GM12875 (cell line): ENCODE measurements around the gene CLTRN.

Source experiments
- H3K4me3 ChIP-seq: one replicate; pipeline ENCODE4 v1.5.1; 2011; ENCODE audit warnings: low read depth, low read length, control low read depth
- CTCF ChIP-seq: IDR thresholded peaks from 2 replicates; pipeline ENCODE4 v1.5.1; 2011; ENCODE audit warnings: low read depth, mild to moderate bottlenecking, control low read depth, inconsistent platforms, low read length, moderate library complexity, borderline replicate concordance; ENCODE audit not compliant: insufficient read depth

CLTRN gene

GRCh38 chrX:15646543-15646942 lies 18.1 kb downstream of the CLTRN start:
- H3K4me3 ChIP-seq, result no peak overlapping the region
- no peak for TF ChIP-seq CTCF

GRCh38 chrX:15646031-15646430 lies 18.6 kb downstream of the CLTRN start:
- no peak for TF ChIP-seq CTCF
- H3K4me3 ChIP-seq, result no peak overlapping the region

GRCh38 chrX:15645266-15645665 lies 19.3 kb downstream of the CLTRN start:
- TF ChIP-seq CTCF, result no peak
- no peak overlapping the region for H3K4me3 ChIP-seq

GRCh38 chrX:15644560-15644872 lies 20.1 kb downstream of the CLTRN start:
- no peak overlapping the region for H3K4me3 ChIP-seq
- TF ChIP-seq CTCF, result no peak

GRCh38 chrX:15643786-15644559 lies 20.6 kb downstream of the CLTRN start:
- no peak for TF ChIP-seq CTCF
- no peak overlapping the region for H3K4me3 ChIP-seq

GRCh38 chrX:15631637-15632036 lies 33.0 kb downstream of the CLTRN start:
- no peak overlapping the region for H3K4me3 ChIP-seq
- no peak for TF ChIP-seq CTCF

- no peak for TF ChIP-seq CTCF
- no peak overlapping the region for H3K4me3 ChIP-seq
Observed at GRCh38 chrX:15623054-15623453, 41.6 kb downstream of the CLTRN start.
